GM15510 (cell line): ENCODE data around the gene GTF3C2.

Source experiments
- POLR2A ChIP-seq: IDR thresholded peaks from 3 replicates; pipeline ENCODE4 v1.6.1; 2011; ENCODE audit warnings: borderline replicate concordance; ENCODE audit not compliant: insufficient read length; ENCODE audit errors: extremely low read depth

Gene GTF3C2

DNA sequence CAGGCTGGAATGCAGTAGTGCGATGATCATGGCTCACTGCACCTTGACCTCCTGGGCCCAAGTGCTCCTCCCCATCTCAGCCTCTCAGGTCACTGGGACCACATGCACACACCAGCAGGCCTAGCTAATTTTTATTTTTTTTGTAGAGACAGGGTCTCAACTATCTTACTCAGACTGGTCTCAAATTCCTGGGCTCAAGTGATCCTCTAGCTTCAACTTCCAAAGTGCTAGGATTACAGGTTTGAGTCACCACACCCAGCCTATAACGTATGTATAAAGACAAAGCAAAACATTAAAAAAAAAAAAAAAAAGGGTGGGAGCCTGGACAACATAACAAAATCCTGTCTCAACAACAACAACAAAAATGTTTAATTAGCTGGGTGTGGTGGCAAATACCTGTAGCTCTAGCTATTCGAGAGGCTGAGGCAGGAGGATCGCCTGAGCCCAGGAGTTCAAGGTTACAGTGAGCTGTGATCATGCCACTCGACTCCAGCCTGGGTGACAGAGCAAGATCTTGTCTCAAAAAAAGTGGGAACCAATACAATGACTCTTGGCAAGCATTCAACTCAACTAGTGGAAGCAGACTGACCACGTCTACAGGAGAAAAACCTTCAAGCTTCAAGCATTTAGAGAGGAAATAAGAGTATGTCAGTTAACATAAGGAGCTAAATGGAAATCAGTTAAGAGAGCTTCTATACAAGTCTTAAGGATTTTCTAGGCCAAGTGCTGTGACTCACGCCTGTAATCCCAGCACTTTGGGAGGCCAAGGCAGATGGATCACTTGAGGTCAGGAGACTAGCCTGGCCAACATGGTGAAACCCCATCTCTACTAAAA, 2.6 kb downstream of the GTF3C2 start:
- no peak for TF ChIP-seq POLR2A

DNA sequence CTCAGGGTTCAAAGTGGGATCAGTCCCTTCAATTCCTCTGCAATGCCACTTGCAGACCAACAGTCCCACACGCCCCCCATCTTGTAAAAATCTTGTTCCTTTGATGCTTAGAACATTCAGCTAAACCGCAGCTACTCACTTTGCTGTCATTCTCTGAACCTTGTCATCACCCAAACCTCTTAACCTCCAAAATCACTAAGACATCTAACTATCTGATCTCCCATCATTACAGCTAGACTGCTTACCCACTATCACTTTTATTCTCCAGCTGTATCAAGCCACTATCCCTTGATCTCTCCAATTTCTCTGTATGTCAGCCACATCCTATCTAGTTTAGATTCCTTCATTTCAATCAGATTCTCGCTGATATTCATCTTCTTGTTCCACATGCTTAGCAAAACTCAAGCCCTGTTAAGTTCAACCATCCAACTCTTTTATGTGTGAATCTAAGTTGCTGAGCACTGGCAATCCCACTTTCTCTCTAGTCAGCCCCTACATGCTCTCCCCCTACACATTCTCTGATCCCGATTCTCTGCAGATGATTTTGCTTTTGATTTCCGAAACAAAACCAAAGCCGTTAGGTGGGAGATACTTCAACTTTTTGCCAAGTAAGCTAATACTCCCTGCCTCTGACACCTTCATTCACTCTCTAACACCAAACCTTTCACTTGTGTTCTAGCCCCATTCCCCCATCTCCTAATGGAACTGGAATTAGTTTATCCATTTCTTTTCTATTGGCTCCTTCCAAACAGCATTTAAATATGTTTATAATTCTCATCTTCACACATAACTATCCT, 4.6 kb downstream of the GTF3C2 start:
- TF ChIP-seq POLR2A = no peak

DNA sequence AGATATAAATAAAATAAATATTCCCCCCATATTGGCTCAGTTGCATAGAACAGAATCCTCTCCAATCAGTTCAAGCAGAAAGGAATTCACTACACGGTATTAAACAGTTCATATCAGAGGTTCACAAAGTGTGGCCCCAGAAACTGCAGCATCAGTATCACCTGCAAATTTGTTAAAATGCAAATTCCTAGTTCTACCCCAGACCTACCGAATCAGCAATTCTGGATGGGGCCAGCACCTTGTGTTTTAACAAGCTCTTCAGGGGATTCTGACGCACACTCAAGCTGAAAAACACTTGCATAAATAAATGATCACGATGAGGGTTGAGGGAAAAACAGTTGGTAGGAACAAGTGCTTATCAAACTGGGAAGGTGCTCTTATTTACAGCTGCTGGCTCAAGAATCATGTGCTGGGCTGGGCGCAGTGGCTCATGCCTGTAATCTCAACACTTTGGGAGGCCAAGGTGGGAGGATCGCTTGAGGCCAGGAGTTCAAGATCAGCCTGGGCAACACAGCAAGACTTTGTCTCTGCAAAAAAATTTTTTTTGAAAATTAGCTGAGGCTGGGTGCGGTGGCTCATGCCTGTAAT, 6.4 kb downstream of the GTF3C2 start:
- TF ChIP-seq POLR2A = no peak

DNA sequence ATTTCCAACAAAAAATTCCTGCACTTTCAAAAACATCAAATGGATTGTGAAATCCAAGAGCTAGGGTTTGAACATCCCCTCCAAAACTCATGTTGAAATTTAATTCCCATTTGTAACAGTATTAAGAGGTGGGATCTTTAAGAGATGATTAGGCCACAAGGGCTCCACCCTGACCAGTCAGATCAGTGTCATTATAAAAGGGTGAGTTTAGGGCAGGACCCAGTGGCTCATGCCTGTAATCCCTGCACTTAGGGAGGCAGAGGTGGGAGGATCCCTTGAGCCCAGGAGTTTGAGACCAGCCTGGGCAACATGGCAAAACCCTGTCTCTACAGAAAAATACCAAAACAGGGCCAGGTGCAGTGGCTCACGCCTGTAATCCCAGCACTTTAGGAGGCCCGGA, 8.9 kb downstream of the GTF3C2 start:
- TF ChIP-seq POLR2A = no peak

DNA sequence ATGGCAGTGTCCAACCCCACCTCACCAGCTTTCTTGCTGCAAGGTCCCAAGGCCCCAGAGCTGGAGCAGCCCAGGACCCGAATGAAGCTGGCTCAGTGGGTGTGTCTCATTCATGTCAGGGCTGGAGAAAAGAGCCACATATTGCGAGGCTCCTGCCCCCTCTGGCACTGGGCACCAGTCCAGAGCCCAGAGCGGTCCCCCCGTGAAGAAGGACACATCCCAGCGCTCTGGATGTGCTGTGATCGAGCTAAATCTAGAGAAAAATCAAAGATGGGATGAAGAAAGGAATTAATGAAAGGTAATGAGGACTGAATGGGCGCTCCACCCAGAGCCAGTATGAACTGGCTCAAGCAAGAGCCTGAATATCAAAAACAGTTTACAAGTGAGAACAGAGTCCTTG, 20.4 kb downstream of the GTF3C2 start:
- TF ChIP-seq POLR2A = no peak

DNA sequence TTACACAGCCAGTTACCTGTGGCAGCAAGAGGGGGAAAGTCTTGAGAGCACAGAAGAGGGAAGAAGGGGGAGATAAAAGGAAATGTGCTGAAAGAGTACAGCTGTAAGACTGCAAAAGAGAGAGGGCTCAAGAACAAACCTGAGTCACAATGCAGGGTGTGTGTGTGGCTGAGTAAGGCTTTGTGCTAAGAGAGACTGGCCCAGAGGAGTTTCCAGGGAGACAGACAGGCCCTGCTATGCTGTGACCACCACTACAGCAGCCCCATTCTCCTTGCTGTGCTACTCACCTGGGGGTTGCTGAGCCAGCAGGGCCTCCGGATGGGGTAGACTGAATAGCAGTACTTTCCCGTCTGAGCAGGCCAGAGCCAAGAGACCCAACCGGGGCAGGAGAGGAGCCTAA, 21.3 kb downstream of the GTF3C2 start:
- TF ChIP-seq POLR2A = no peak

DNA sequence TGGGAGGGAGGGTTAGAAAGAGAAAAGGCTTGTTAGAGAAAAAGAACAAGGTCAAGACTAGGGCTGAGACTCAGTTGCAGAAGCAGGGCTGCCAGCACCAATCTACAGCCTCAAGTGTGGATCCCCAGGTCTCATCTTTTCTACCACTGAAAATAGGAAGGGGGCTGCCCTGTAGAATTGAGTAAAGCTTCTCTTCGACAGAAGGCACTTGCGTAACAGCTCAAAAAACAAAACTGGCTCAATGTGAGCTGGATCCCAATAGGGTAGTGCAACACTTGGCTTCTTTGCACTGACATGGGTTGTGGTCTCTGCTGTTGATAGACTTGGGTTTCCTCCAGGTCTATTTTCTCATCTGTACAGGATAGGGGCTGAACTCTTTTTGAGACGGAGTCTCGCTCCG, 31.8 kb downstream of the GTF3C2 start:
- TF ChIP-seq POLR2A = no peak

DNA sequence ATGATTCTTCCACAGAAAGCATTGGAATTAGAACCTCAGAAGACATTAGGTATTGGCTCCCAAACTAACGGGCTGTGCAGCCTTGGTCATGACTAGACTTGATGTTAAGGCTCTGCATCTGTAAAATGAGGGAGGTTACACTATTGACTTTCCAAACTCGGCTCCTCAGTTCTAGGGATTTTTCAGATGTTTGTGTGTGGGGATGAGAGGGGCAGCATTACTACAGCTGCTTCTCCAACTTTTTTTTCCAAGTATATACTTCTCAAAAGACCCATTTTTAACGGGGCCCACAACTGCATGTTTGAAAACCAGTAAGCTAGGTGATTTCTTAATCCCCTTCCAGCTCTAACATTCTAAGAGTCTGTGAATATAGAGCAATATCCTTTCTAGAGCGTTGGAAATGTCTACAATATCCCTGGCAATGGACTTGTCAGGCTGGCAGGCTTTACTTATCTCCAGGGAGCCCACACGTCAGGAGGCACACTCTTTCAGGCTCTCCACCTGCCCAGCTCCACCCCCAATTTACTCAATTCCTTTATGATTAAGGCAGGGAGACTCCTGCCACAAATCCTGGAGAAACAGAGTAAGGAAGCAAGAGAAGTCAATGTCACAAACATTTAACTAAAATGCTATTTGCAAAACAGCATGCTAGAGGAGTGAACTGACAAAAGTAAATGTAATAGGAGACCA, 32.8 kb downstream of the GTF3C2 start:
- no peak for TF ChIP-seq POLR2A

DNA sequence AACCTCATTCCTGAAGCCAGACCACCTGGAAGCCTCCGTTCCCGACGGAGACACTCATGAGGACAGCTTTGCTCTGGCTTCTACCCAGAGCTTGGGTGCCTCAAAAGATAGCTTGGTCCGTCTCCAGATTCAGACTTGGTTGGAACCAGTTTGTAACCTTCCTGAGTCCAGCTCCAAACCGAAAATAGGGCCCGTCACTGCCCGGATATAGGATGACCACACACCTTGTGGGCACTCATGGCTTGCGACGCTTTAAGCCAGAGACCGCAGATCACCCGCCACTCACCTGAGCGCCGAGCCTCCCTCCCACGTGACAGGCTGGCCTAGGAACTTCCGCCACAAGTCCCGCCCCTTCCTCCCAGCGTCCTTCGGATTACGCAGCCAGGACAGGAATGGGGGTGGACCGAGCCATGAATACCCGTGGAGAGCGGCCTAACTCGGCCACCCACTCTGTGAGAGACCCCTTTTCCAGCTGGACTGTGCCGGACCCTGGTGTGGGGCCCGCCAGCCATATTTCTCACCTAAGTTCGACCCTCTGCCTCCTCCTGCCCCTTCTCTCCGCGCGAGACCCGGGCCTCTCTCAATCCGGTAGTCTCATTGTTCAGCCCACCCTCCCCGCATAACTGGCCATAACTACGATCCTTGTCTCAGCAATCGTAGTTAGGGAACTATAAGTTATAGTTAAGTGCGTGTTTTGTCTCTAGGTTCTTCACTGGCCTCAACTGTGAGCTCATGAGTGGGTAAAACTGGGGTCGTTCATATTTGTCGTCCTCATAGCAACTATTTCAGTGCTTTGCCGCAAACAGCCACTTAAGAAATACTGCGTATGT, 33.6 kb downstream of the GTF3C2 start, which contains the start of gene MPV17:
Gene MPV17 (minus strand): TSS at position 332 of the 830 bp plus-strand sequence. CDS start 580 bp downstream, outside the sequence.
- TF ChIP-seq POLR2A = peak; percentile 93

DNA sequence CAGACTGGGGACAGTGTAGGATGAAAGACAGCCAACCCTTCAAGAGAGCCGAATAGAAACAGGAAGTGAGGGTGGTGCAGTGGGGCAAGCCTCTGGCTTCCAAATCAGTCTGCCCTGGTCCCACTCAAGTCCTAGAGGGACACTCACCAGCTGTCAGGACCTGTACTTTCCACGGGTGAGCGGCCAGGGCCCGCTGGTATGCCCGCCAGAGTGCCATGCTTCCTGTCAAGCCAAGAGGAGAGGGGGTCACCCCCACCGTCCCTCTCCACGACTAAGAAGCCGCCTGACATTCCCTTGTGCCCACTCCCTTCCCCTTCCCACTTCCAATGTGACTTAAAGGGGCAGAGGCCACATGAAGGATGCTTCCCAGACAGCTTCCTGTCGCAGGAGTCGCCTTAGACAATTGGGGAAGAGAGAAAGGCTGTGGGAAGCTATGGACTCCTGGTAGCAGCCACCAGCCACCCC, 34.2 kb downstream of the GTF3C2 start:
- peak; percentile 25 for TF ChIP-seq POLR2A

DNA sequence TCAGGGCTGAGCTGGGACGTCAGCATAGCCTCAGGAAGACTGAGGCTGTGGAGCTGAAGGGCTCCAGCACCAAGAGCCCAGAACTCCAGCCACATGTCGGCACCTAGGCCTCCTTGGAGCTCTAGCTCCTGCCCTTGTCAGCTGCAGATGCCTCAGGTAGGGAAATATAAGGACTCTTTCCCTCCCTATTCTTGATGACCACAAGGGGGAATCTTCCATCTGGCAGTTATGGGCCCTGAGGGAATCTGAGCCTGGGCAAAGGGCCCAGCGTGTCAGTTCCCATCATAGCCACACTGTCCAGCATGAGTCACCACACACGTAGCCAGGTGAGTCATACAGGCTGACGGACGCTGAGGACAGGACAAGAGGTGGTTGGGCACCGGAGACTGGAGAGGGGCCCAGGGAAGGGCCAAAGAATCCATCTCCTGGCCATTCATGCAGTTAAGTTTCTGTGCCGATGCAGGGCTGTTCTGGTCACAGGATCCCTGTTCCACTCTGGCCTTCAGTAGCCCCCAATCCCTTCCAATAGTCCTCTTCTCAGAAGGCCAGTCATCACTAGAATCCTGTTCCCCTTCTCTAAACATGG, 35.5 kb downstream of the GTF3C2 start:
- TF ChIP-seq POLR2A = no peak

DNA sequence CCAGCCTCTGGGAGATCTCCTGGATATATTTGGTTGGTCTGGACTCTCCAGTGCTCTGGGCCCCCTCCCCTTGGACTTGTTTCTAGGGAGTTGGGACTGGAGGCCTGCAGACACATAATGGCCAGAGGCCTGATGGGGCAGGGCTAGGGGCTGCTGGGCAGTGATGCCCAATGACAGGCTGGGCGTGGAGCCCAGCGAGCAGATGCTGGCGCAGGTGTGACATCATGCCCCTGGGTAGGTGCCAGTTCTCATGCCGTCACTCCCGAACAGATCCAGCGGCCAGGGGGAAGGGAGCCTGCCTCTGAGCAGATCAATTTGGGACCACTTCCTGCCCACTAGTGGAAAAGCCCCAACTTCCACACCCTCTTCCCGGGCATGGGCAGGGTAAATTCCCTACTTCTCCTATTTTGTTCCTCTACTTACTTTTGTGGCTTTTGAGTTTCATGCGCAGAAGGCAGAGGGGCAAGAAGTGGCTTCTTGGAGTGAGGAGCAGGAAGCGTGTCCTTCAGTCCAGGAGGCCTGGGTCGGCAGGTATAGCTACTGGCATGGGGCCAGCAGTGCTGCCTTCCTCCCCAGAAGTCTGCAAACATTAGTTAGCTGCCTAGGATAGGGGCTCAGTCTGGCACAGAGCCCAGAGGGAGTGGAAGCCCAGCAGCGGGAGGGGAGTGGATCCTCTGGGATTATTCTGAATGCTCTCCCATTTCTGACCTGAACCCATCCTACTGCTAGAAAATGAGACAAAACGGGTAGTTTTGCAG, 39.7 kb downstream of the GTF3C2 start:
- TF ChIP-seq POLR2A = no peak

DNA sequence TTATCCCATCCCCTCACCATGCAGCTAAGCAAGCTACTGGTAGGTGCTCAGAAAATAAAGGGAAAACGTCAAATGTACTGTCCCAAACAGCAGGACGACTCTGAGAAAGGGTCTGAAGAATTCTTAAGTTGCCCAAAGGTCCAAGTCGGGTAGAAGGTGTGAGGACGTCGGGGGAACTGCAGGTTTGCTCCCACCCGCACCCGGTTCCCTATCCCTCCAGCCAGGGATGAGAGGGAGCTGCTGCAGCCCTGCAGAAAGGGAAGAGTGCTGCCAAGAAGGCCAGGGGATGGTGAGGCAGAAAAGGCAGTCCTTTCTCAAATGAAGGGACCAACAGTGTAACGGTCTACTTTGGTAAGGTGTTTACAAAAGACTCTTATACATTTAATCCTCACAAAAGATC, 41.4 kb downstream of the GTF3C2 start:
- TF ChIP-seq POLR2A = no peak

DNA sequence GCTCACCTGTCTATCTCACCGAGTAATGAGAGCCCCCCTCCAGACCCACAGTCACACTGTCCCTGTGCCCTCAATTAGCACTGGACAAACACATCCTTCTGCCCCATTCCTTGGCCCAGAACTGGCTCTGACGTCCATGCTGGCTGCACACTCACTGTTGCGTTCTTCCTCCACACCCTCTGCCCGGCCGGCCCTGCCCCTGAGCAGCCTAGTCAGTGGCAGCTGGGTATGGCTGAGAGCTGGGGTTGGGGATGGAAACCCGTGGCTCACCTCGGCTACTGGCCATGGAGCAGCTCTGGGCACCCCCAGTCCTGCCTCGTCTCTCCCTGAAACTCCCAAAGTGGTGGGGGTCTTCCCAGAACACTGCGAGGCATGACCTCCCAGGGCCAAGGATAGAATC, 41.9 kb downstream of the GTF3C2 start:
- TF ChIP-seq POLR2A = no peak
